KBM-7 (cell line): ENCODE measurements around the gene TAS2R40.
"Not testable (repeated sequence)": the region's sequence is repeated elsewhere in the genome, so short reads cannot be mapped to it uniquely, and the experiment has no call there.

Experiments used
- DNase-seq: peaks from one replicate; pipeline ENCODE4 v3.0.0-alpha.2; 2015
- in situ Hi-C: fragments of 300-500 bp; cut with MboI; formaldehyde crosslinking; loops from 2 replicates; pipeline ENCODE4 v1.14.3; 2020; ENCODE audit warnings: low sequenced_read_pairs, low pct_unique_long_range_greater_than_20kb, mixed read lengths

The TAS2R40 gene

GRCh38 chr7:143243614-143244013 is 21.8 kb downstream of the TAS2R40 start:
- in situ Hi-C loops = no loop called here
- no peak for DNase-seq

- in situ Hi-C loops = no loop called here
- DNase-seq = no peak
Measured at GRCh38 chr7:143244321-143244720, 22.5 kb downstream of the TAS2R40 start.

GRCh38 chr7:143245123-143245522 is 23.3 kb downstream of the TAS2R40 start:
- DNase-seq = no peak
- in situ Hi-C loops = no loop called here

- in situ Hi-C loops = no loop called here
- no peak for DNase-seq
Measured at GRCh38 chr7:143247372-143247771, 25.5 kb downstream of the TAS2R40 start.

- DNase-seq = no peak
- in situ Hi-C loops = no loop called here
Measured at GRCh38 chr7:143248761-143249354, 27.0 kb downstream of the TAS2R40 start.

- in situ Hi-C loops = no loop called here
- no peak for DNase-seq
Measured at GRCh38 chr7:143250199-143250598, 28.4 kb downstream of the TAS2R40 start.

GRCh38 chr7:143250822-143251221 is 29.0 kb downstream of the TAS2R40 start:
- DNase-seq = no peak
- in situ Hi-C loops = no loop called here

GRCh38 chr7:143252006-143252405 is 30.2 kb downstream of the TAS2R40 start:
- peak; percentile 50 for DNase-seq
- in situ Hi-C loops = no loop called here

- in situ Hi-C loops = no loop called here
- DNase-seq = no peak
Measured at GRCh38 chr7:143255564-143255963, 33.7 kb downstream of the TAS2R40 start.

GRCh38 chr7:143256325-143256724 is 34.5 kb downstream of the TAS2R40 start:
- DNase-seq = no peak
- in situ Hi-C loops = no loop called here

GRCh38 chr7:143256932-143257331 is 35.1 kb downstream of the TAS2R40 start:
- in situ Hi-C loops = no loop called here

GRCh38 chr7:143257501-143257900 is 35.7 kb downstream of the TAS2R40 start:
- DNase-seq = no peak
- in situ Hi-C loops = no loop called here

More at GRCh38 chr7:143256932-143257331, 35.1 kb downstream of the TAS2R40 start:
- DNase-seq = no peak

GRCh38 chr7:143258831-143259230 is 37.0 kb downstream of the TAS2R40 start:
- in situ Hi-C loops = no loop called here
- no peak for DNase-seq

GRCh38 chr7:143259765-143260164 is 37.9 kb downstream of the TAS2R40 start:
- no peak for DNase-seq
- in situ Hi-C loops = no loop called here

- in situ Hi-C loops = no loop called here
- no peak for DNase-seq
Measured at GRCh38 chr7:143261901-143262300, 40.1 kb downstream of the TAS2R40 start.

GRCh38 chr7:143263266-143264195 is 41.7 kb downstream of the TAS2R40 start, which contains the start of gene GSTK1:
TSS of gene GSTK1 (plus strand) at chr7:143263441. CDS start at chr7:143263514, 73 bp downstream.
- in situ Hi-C loops = no loop called here
- DNase-seq = peak; percentile 76

- DNase-seq, in situ Hi-C loops: not testable (repeated sequence)
Measured at GRCh38 chr7:143264196-143264568, 42.3 kb downstream of the TAS2R40 start.

- DNase-seq = no peak
- in situ Hi-C loops = no loop called here
Measured at GRCh38 chr7:143265017-143265693, 43.3 kb downstream of the TAS2R40 start.

GRCh38 chr7:143269251-143269650 is 47.4 kb downstream of the TAS2R40 start:
- in situ Hi-C loops = no loop called here

GRCh38 chr7:143271240-143271639 is 49.4 kb downstream of the TAS2R40 start:
- in situ Hi-C loops = no loop called here

More at GRCh38 chr7:143269251-143269650, 47.4 kb downstream of the TAS2R40 start:
- peak; percentile 40 for DNase-seq

More at GRCh38 chr7:143271240-143271639, 49.4 kb downstream of the TAS2R40 start:
- no peak for DNase-seq
